Kidney (tissue), 14 donors: Measurements from ENCODE around the gene WNT3. TPM values are rescaled to one million over a fixed set of nuclear protein-coding genes. Genes with fewer than 3 reads are reported as not detected.

Source experiments
- DNase-seq, 5 donors: peaks; one replicate each; pipeline ENCODE4 v3.0.0-alpha.2; 2013 to 2020
- FAIRE-seq: peaks from 2 replicates; lab custom pipeline; 2012; peaks lifted over from hg19 to GRCh38; lab: Jason Lieb, UNC
- H3K27ac ChIP-seq, 2 donors: one replicate each; pipeline ENCODE4 v1.7.0; 2013; ENCODE audit warnings: low read depth in 2 of 2, low read length in 2 of 2, inconsistent platforms in 1 of 2
- H3K27me3 ChIP-seq: one replicate; pipeline ENCODE4 v1.7.1; 2013; ENCODE audit warnings: low read length, inconsistent platforms; ENCODE audit not compliant: control insufficient read depth, insufficient read depth
- H3K36me3 ChIP-seq, 3 donors: one replicate each; pipeline versions ENCODE4 v1.7.0 to v1.7.1; 2013; ENCODE audit warnings: low read length in 3 of 3, control low read depth in 1 of 3, inconsistent platforms in 1 of 3; ENCODE audit not compliant: insufficient read depth in 3 of 3, control insufficient read depth in 2 of 3
- H3K4me1 ChIP-seq, 3 donors: one replicate each; pipeline versions ENCODE4 v1.7.0 to v1.7.1; 2013; ENCODE audit warnings: low read length in 3 of 3, inconsistent platforms in 1 of 3, low read depth in 1 of 3; ENCODE audit not compliant: control insufficient read depth in 2 of 3, insufficient read depth in 2 of 3
- H3K4me3 ChIP-seq, 3 donors: one replicate each; pipeline versions ENCODE4 v1.7.0 to v1.8.1; 2013; ENCODE audit warnings: low read length in 3 of 3, control low read depth in 1 of 3, inconsistent platforms in 1 of 3
- H3K9ac ChIP-seq, 3 donors: one replicate each; pipeline versions ENCODE4 v1.7.0 to v1.7.1; 2013; ENCODE audit warnings: low read length in 3 of 3, control low read depth in 1 of 3, inconsistent platforms in 1 of 3
- H3K9me3 ChIP-seq, 3 donors: one replicate each; pipeline versions ENCODE4 v1.7.0 to v1.7.1; 2013; ENCODE audit warnings: low read length in 3 of 3, control low read depth in 1 of 3, inconsistent platforms in 1 of 3; ENCODE audit not compliant: control insufficient read depth in 2 of 3, insufficient read depth in 1 of 3
- intact Hi-C: fragments of 100-400 bp; cut with DNase I; formaldehyde crosslinking; loops from one replicate; pipeline ENCODE4 v1.11.1; 2022
- polyA plus RNA-seq: library from polyadenylated mRNA; stranded (reverse); fragments of 350-450 nt; fragmentation: Illumina TruSeq; extraction: RNeasy Lipid Tissue Mini Kit (QIAGEN cat#74804); gene quantifications from one replicate; pipeline ENCODE4 v1.2.3, GENCODE V29; 2014; ENCODE audit warnings: low read depth, low replicate concordance; ENCODE audit not compliant: insufficient read depth
- total RNA-seq: library from RNA; stranded (reverse); fragmentation: NEBNext Ultra II Directional; extraction: Animal tissue kit (Norgen Biotek cat#: 25700); gene quantifications from one replicate; pipeline ENCODE4 v1.2.1, GENCODE V29; 2021
- TF ChIP-seq, protein P1 (sequence below): IDR thresholded peaks from 3 replicates; pipeline ENCODE4 v1.5.1; 2012; ENCODE audit warnings: mild to moderate bottlenecking, moderate library complexity, borderline replicate concordance; ENCODE audit not compliant: insufficient read depth; ENCODE audit errors: extremely low read depth
- donor health status: control.
- donor health status: control.
- donor health status: control.
- donor health status: control.
- donor health status: control.
- donor health status: DM: yes; HTN: yes; CAD: no.
- donor health status: Normal renal cell carcinoma (clear cell type).

The WNT3 gene
- total and polyA plus RNA-seq, 2 donors from 2014 or later, result 0.38 to 1.3 TPM

DNA sequence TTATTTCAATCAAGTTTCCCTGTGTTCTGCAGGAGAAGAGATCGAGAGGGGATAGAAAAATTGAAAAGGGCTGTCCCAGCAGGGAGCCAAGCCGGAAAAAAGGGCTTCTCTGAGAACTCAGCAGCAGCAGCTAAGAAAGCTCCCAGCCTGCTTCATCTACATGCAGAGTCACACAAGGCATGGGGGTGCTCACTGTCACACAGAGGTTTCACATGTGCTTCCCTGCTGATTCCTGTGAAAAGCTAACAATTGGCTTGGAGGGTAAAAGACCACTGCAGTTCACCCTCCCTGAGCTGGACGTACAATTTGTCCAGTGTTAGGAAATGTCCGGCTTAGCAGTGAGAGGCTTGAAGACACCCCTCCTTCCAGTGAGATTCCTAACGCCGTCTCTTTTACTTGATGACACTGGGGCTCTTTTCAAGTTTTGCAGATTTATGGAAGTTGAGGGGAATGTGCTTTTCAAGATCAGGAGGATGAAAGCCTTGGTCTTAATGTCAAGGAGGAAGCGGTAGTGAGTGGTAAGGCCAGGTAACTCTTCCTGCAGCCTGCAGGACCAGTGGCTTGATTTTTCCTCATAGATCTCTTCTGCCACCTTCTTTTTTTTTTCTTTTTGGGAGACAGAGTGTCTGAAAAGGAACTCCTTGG is 85.6 kb downstream of the WNT3 start:
- TF ChIP-seq, protein P1, sequence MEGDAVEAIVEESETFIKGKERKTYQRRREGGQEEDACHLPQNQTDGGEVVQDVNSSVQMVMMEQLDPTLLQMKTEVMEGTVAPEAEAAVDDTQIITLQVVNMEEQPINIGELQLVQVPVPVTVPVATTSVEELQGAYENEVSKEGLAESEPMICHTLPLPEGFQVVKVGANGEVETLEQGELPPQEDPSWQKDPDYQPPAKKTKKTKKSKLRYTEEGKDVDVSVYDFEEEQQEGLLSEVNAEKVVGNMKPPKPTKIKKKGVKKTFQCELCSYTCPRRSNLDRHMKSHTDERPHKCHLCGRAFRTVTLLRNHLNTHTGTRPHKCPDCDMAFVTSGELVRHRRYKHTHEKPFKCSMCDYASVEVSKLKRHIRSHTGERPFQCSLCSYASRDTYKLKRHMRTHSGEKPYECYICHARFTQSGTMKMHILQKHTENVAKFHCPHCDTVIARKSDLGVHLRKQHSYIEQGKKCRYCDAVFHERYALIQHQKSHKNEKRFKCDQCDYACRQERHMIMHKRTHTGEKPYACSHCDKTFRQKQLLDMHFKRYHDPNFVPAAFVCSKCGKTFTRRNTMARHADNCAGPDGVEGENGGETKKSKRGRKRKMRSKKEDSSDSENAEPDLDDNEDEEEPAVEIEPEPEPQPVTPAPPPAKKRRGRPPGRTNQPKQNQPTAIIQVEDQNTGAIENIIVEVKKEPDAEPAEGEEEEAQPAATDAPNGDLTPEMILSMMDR, result no peak
- H3K27me3 ChIP-seq, result no peaks in the 10 kb centered on the region
- no peaks in the 10 kb centered on the region for H3K36me3 ChIP-seq
- H3K4me3 ChIP-seq, result no peak overlapping the region
- DNase-seq (peak in 2 of 5 donors; percentile 36 to 47), FAIRE-seq (no peak)
- H3K4me1 ChIP-seq, result peaks cover 0 to 4% (median 0%) of the 10 kb centered on the region in 3 donors
- H3K9me3 ChIP-seq, result no peaks in the 10 kb centered on the region
- H3K27ac ChIP-seq, result no peak overlapping the region
- H3K9ac ChIP-seq, result no peak overlapping the region
- intact Hi-C loops, result no loop called here

DNA sequence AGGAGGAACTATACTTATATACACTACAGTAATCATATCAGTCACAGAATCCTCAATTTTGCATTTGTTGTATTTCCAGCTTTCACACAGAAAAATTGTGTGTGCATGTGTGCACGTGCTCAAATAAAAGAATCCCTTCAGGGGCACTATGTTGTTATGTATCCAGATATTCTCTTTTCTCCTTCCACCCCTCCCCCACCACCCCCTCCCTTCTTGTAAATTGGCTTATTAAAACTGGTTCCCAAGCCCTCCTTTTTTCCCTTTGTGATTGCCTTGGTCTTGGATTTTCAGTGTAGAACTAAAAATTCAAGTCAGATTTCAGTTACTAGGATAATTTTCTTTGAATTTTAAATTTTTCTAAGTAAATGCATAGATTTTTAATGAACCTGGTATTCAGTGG is 86.3 kb downstream of the WNT3 start:
- no peaks in the 10 kb centered on the region for H3K9me3 ChIP-seq
- TF ChIP-seq, protein P1, result no peak
- H3K36me3 ChIP-seq, result no peaks in the 10 kb centered on the region
- no peak overlapping the region for H3K27ac ChIP-seq
- DNase-seq (no peak), FAIRE-seq (no peak)
- peaks cover 0 to 7% (median 0%) of the 10 kb centered on the region in 3 donors for H3K4me1 ChIP-seq
- H3K9ac ChIP-seq, result no peak overlapping the region
- H3K27me3 ChIP-seq, result no peaks in the 10 kb centered on the region
- intact Hi-C loops, result no loop called here
- H3K4me3 ChIP-seq, result no peak overlapping the region

DNA sequence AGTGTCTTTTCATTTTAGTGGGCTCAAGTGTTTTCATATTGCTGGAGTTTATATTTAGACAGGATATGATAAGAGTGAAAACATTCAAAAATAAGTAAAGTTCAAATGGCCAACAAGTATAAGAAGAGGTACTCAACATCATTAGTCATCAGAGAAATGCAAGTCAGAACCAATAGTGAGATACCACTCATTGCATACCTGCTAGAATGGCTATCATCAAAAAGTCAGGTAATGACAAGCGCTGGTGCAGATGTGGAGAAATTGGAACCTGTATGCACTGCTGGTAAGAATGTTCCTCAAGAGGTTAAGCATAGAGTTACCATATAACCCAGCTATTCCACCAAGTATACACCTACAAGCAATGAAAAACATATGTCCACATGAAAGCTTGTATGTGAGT is 87.8 kb downstream of the WNT3 start:
- Histone ChIP-seq H3K36me3 (peaks cover 0 to 2% (median 0%) of the 10 kb centered on the region in 3 donors), H3K4me1 (peaks cover 0 to 7% (median 0%) of the 10 kb centered on the region in 3 donors), H3K9ac (no peak overlapping the region), H3K4me3 (no peak overlapping the region), H3K27me3 (no peaks in the 10 kb centered on the region), H3K27ac (no peak overlapping the region), H3K9me3 (no peaks in the 10 kb centered on the region)
- FAIRE-seq (no peak), DNase-seq (no peak)
- TF ChIP-seq, protein P1, result no peak
- intact Hi-C loops, result no loop called here
